Transverse colon (tissue), 4 donors: ENCODE results near the gene CCDC12.

ENCODE experiments used
- POLR2AphosphoS5 ChIP-seq, 3 donors: sonication (generic); formaldehyde crosslinking; IDR thresholded peaks; one replicate each; pipeline ENCODE4 v1.6.1; 2016; ENCODE audit warnings: antibody characterized with exemption in 3 of 3
- TF ChIP-seq, protein P1 (sequence below), 5 experiments: fragments of 200-600 bp in 3 of 5; fragments of 450-650 bp in 2 of 5; sonication (generic) in 3 of 5; IDR thresholded peaks; 1 replicate in 2 of 5; 2 replicates in 3 of 5; pipeline ENCODE4 v1.5.1; 2016 to 2017; ENCODE audit warnings: antibody characterized with exemption in 5 of 5, inconsistent platforms in 3 of 5, mild to moderate bottlenecking in 2 of 5, moderate library complexity in 1 of 5

DNA sequence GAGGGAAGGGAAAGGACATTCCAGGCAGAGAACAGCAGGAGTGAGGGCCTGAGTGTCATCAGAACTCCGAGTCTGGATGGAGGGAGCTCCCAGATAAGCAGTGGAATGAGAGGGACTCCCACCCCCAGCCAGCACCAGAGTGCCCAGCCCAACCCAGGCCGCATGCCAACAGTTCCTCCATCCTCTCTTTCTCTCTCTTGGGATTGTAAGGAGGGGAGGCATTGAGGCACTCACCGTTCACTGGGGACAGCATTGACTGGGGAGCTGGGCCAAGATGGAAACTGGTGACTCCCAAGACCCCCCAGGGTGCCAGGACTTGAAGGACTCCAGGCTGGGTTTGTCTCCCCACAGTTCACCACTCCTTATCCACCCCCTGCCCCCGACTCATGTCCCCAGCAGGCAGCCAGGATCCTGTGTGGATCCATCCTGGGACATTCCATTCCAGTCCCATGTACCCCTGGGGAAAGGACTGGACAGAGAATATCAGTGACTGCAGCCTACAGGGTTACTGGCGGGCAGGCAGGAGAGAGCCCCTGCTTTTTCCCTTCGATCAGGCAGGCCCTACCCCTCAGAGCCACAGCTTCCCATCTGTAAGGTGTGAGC is 83.3 kb downstream of the CCDC12 start:
- TF ChIP-seq, protein P1, sequence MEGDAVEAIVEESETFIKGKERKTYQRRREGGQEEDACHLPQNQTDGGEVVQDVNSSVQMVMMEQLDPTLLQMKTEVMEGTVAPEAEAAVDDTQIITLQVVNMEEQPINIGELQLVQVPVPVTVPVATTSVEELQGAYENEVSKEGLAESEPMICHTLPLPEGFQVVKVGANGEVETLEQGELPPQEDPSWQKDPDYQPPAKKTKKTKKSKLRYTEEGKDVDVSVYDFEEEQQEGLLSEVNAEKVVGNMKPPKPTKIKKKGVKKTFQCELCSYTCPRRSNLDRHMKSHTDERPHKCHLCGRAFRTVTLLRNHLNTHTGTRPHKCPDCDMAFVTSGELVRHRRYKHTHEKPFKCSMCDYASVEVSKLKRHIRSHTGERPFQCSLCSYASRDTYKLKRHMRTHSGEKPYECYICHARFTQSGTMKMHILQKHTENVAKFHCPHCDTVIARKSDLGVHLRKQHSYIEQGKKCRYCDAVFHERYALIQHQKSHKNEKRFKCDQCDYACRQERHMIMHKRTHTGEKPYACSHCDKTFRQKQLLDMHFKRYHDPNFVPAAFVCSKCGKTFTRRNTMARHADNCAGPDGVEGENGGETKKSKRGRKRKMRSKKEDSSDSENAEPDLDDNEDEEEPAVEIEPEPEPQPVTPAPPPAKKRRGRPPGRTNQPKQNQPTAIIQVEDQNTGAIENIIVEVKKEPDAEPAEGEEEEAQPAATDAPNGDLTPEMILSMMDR (IDR thresholded peaks at IDR 0.05) = no peak
- TF ChIP-seq POLR2AphosphoS5 (IDR thresholded peaks at IDR 0.05) = no peak
